MV-4-11 (cell line): Measurements from ENCODE around the gene HOXA11.

Source experiments
- DNase-seq: peaks from one replicate; lab custom pipeline; 2025; lab: John Stamatoyannopoulos, UW

The HOXA11 gene

DNA sequence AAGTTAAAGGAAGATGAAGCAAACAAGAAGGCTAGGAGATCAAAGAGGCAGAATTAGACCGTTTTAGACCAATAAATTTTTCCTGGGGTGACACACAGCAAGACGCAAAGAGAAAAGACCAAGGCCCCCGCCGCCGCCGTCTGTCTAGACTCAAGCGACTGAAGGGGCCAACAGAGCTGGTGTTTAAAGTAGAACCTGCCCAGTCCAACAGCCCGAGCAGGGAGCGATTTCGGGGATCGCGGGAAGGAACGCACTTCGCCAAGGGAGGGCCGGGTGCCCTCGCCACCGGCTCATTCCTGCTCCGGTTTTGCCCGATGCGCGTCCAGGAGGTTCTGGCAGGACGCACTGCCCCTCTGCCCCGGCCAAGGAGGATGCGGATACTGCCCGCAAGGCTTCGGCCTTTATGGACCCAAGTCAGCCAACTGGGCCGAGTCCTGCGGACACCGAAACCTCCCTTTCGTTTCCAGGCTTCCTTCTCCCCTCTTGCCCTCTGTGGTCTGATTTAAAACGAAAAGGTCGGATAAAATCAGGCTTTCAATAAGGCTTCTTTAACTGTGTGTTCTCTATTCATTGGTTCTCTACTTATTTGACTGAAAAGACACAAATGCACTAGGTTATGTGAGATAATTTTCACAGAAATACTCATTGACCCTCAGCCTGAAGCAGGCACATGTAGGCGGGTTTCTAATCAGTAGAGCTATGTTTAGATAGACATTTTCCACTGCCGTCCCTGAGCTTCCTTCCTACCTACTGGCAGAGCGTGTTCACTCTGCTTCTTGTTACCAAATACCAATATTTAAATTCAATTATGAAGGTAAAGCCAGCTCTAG, 26.4 kb downstream of the HOXA11 start:
- DNase-seq = no peak

- DNase-seq = no peak
Observed at GRCh38 chr7:27157702-27158431, 27.2 kb downstream of the HOXA11 start.

GRCh38 chr7:27156916-27157701, 27.9 kb downstream of the HOXA11 start:
- DNase-seq = no peak

GRCh38 chr7:27156508-27156898, 28.5 kb downstream of the HOXA11 start, which contains the start of gene HOXA7:
Gene HOXA7, minus strand, starts transcription at chr7:27156675. Its CDS starts 130 bp downstream, at chr7:27156545.
- DNase-seq = no peak

DNA sequence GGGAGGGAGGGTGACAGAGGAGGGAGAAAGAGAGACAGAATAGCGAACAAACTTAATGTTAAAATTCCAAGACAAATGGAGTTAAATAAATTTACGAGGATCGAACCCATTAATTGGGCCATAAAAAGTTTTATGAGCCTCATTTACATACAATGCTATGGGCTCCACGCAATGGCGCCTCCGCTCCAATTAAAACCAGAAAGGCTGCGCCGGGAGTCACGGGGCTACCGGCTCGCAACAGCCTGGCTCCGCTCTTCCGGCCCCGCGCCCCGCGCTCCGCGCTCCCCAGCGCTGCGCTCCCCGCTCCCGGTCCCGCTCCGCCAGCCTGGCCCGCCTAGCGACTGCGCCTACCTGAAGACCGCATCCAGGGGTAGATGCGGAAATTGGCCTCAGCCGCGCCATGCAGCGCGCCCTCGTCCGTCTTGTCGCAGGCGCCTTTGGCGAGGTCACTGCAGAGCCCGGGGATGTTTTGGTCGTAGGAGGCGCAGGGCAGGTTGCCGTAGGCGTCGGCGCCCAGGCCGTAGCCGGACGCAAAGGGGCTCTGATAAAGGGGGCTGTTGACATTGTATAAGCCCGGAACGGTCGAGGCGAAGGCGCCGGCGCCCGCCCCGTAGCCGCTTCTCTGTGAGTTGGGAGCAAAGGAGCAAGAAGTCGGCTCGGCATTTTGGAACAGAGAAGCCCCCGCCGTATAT, 29.1 kb downstream of the HOXA11 start:
- DNase-seq = no peak

DNA sequence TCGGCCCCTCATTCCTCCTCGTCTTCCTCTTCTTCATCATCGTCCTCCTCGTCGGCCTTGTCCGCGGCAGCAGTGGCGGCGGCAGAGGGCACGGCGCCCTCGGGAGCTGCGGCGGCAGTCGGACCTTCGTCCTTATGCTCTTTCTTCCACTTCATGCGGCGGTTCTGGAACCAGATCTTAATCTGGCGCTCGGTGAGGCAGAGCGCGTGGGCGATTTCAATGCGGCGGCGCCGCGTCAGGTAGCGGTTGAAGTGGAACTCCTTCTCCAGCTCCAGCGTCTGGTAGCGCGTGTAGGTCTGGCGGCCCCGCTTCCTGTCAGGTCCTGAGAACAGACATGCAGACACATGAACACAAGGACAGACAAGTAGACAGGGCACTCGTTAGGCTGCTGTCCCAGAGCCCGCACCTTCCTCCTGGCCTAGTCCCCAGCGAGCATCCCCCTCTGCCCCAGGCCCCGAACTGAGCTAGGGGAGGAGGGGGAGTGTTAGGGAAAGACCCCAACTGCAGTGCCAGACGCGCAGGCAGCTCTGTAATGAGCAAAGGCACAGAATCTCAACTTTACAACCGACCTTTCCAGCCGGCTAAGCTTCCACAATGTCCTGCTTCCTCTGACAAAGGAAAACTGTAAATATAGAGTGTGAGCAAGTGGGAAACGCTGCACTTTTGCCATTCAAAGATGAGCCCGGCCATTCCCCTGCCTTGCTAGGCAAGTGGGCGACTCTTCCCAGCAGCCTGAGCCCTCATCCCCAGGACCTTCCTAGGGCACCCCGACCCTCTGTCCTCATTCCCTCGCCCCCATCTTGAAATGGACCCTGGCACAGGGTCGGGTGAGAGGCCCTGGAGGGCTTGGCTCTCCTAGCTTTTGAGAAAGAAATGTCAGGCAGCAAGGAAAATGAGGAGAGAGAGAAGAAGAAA, 29.9 kb downstream of the HOXA11 start:
- DNase-seq = no peak

GRCh38 chr7:27154369-27154768, 30.7 kb downstream of the HOXA11 start:
- DNase-seq = no peak

DNA sequence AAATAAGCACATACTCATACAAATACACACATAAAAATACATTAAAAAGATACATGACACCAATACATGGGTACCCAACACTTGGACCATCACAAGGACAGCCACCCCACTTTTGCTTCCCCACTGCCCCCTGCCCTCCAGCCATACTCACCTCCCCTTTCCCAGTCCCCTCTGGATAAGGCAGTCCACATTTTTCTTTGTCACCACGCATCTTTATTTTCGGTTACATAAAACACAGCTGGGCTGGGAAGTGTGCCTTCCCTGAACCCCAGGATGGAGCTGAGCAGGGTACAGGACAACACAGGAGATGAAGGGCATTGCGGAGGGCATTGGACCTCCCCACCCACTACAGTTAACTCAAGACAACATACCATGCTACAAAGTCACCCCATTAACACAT, 31.5 kb downstream of the HOXA11 start:
- no peak for DNase-seq

- no peak for DNase-seq
Observed at GRCh38 chr7:27152816-27153442, 32.1 kb downstream of the HOXA11 start.

- DNase-seq = no peak
Observed at GRCh38 chr7:27151931-27152815, 32.9 kb downstream of the HOXA11 start, which contains the start of gene HOXA3. Gene HOXA3, minus strand, starts transcription at chr7:27152583. Its CDS starts 41,943 bp downstream, at chr7:27110640.

GRCh38 chr7:27151341-27151930, 33.6 kb downstream of the HOXA11 start:
- DNase-seq = no peak

DNA sequence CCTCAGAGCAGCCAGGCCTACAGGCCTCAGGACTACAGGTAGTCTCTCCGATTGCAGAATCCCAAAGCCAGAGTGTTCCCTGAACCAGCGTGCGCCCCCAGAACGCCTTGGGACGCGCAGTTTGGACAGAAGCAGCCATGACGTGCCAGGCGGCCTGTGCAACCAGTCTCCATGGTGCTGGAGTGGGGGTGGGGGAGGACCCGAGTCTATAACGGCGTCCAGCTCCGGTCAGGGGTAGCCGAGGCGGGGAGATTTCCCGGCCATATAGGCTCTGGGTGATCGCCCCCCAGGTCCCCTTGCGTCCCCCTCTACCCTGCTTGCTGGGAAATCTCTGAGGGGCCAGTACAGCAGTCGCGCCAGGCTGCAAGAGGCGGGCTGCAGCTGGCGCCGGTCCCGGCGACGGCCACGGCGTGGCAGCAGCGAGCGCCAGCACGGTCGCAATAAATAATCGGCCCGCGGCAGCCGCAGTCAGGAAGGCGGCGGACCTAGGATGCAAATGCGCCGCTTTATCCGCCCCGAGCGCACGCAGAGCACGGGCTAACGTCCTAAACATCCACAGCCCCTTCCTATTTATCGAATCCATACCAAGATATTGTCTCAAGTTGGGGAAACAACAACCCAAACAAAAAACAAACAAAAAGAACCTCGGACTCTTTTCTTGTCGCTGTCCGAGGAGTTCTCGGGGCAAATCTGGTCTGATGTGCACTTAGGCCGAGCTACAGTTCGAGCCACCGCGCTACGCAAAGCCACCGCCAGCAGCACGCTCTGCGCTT, 34.3 kb downstream of the HOXA11 start:
- DNase-seq = peak; percentile 56

GRCh38 chr7:27149842-27150567, 35.0 kb downstream of the HOXA11 start:
- DNase-seq = no peak

GRCh38 chr7:27148756-27149641, 36.0 kb downstream of the HOXA11 start:
- no peak for DNase-seq

GRCh38 chr7:27148031-27148755, 36.8 kb downstream of the HOXA11 start:
- DNase-seq = no peak
